Bronchial epithelial cell (primary cell): ENCODE results near the gene TPP1. TPM values are rescaled to one million over a fixed set of nuclear protein-coding genes. Genes with fewer than 3 reads are reported as not detected.

Source experiments
- DNase-seq: peaks from one replicate; pipeline ENCODE4 v3.0.0-alpha.2; 2010; ENCODE audit warnings: low read depth
- FAIRE-seq: peaks from 2 replicates; lab custom pipeline; 2011; peaks lifted over from hg19 to GRCh38; lab: Jason Lieb, UNC
- H3K27me3 ChIP-seq: 2 replicates; pipeline ENCODE4 v1.5.1; 2011; ENCODE audit warnings: low read length; ENCODE audit not compliant: control insufficient read depth, insufficient read depth
- H3K36me3 ChIP-seq: 2 replicates; pipeline ENCODE4 v1.5.1; 2011; ENCODE audit warnings: low read length; ENCODE audit not compliant: control insufficient read depth, insufficient read depth
- H3K4me3 ChIP-seq: 2 replicates; pipeline ENCODE4 v1.5.1; 2011; ENCODE audit warnings: mild to moderate bottlenecking, low read depth, low read length, control low read depth
- CTCF ChIP-seq: IDR thresholded peaks from 2 replicates; pipeline ENCODE4 v1.5.1; 2011; ENCODE audit warnings: mild to moderate bottlenecking, moderate library complexity, low read length, control low read depth, inconsistent platforms; ENCODE audit not compliant: insufficient read depth, severe bottlenecking
- total RNA-seq: library from RNA; depleted of rRNA; stranded (reverse); fragments of >200 nt; gene quantifications from 2 replicates; pipeline ENCODE4 v1.2.1, GENCODE V29; 2014

Gene TPP1
- total RNA-seq, 1 donor from 2014 or later, result 40.8 TPM

DNA sequence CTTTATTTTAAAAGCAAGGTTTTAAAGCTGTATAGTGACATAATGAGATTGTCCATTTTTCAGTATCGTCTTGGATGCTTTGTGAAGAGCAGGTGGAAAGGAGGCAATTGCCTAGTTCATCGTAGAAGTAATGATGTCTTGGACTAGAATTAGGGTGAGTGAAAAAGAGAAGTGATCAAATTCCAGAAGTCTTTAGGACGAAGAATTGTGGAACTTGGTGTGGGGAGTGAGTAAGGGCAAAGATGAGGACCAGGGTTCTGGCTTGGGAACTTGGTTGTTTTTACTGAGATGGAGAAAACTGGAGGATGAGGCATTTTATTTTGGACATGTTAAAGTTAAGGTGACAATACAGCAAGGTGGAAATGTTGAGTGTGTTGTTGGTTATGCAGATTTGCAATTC is 14.4 kb downstream of the TPP1 start:
- Histone ChIP-seq H3K36me3 (peaks cover 34% of the 10 kb centered on the region), H3K4me3 (peak overlapping the region; percentile 94), H3K27me3 (no peaks in the 10 kb centered on the region)
- TF ChIP-seq CTCF, result no peak
- DNase-seq, result no peak
- no peak for FAIRE-seq

- H3K4me3 ChIP-seq, result peak overlapping the region; percentile 94
- H3K27me3 ChIP-seq, result no peaks in the 10 kb centered on the region
- FAIRE-seq, result no peak
- peak; percentile 1 for TF ChIP-seq CTCF
- H3K36me3 ChIP-seq, result peaks cover 31% of the 10 kb centered on the region
- DNase-seq, result peak; percentile 32
Observed at GRCh38 chr11:6604081-6604626, 15.1 kb downstream of the TPP1 start.

- peaks cover 27% of the 10 kb centered on the region for H3K36me3 ChIP-seq
- FAIRE-seq (no peak), DNase-seq (peak; percentile 75)
- peak; percentile 24 for TF ChIP-seq CTCF
- H3K27me3 ChIP-seq, result no peaks in the 10 kb centered on the region
- H3K4me3 ChIP-seq, result peak within 1 kb of the TSS; percentile 94
Observed at GRCh38 chr11:6603287-6604080, 15.7 kb downstream of the TPP1 start, which contains the start of the genes ILK and RRP8. TSS of gene ILK (plus strand) at chr11:6603774. CDS start at chr11:6604272, 498 bp downstream. TSS of gene RRP8 (minus strand) at chr11:6603616. CDS start at chr11:6603502, 114 bp downstream.

GRCh38 chr11:6602096-6602940 is 16.9 kb downstream of the TPP1 start:
- no peaks in the 10 kb centered on the region for H3K27me3 ChIP-seq
- no peak for TF ChIP-seq CTCF
- H3K4me3 ChIP-seq, result peak overlapping the region; percentile 94
- H3K36me3 ChIP-seq, result peaks cover 20% of the 10 kb centered on the region
- FAIRE-seq (no peak), DNase-seq (no peak)

DNA sequence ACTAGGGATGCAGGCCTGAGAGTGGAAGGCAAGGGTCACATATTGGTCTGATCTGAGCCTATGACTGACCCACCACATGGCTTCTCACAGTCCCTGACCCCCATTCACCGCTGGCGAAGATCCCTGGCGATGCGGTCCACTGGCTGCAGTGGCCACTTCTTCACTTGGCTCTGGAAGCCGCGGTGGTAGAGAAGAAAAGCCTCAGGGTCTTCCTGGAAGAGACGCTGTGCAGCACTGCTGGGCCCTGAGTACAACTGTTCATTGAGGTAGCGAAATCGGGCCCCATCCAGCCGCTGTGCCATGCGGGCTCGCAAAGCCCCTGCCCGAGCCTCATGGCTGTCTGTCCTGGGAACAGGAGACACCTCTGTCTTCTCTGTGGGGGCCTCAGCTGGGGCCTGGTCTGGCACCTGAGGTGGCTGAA is 18.2 kb downstream of the TPP1 start:
- Histone ChIP-seq H3K4me3 (no peak overlapping the region), H3K27me3 (no peaks in the 10 kb centered on the region), H3K36me3 (peaks cover 20% of the 10 kb centered on the region)
- DNase-seq (no peak), FAIRE-seq (no peak)
- no peak for TF ChIP-seq CTCF
